HG03064 (cell line): ENCODE results near the gene NCKAP1.
"Not testable (repeated sequence)": the region's sequence is repeated elsewhere in the genome, so short reads cannot be mapped to it uniquely, and the experiment has no call there.

Source experiments
- ATAC-seq: cut with Tn5 transposase; IDR thresholded peaks from one replicate; pipeline ENCODE4 v1.9.1; 2021; ENCODE audit warnings: low read depth; ENCODE audit not compliant: unreplicated experiment

NCKAP1 gene

DNA sequence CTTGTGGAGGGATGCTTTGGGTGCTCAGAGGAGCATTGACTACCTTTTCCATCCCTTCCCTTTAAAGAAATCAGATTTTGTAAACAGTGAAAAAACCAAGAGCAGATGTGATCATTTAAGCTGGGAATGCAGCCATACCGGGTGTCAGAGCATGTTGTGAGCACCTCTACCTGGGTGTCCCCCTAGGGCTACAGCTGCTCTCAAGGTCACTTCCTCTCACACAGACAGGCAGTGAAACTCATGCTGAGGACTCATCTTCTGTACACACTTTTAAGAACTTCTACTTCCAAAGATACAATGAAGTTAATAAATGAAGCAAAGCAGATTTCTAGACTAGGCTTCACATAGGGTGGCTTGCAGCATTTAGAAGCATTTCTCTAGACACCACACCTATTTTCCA lies 123.4 kb downstream of the NCKAP1 start:
- ATAC-seq, result no peak

GRCh38 chr2:182913064-182913463 lies 125.2 kb downstream of the NCKAP1 start:
- no peak for ATAC-seq

- ATAC-seq, result no peak
Observed at GRCh38 chr2:182912518-182912915, 125.7 kb downstream of the NCKAP1 start.

DNA sequence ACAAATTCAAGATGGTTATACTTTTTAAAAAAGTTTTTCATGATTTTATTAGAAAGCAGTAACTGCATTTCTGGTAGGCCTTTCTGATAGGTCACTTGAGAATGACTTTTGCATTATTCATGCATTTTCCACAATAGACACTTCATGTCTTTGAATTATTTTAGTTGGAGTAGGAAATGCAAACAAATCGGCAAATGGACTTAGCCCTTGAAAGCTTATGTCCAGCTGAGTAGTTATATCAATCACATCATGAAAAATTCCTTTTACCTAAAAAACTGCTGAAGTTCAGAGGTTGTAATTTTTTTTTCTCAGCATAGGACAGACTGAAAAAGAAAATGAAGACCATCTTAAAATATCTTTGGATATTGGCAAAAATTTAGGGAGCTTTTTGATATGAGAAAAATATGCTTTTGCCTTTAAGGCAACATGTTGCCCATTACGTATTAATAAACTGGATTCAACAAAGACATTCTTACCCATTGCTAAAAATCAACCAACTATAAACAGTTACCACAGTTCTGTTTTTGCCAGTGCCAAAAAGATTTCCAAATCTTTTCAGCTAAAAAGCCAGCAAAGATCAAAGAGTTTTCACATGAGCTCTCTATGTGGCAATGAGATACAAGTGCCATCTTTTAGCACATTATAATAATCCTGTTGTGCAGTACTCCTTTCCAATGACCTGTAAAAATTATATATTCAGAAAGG lies 126.3 kb downstream of the NCKAP1 start:
- ATAC-seq, result no peak

- ATAC-seq, result no peak
Observed at GRCh38 chr2:182910965-182911364, 127.3 kb downstream of the NCKAP1 start.

- no peak for ATAC-seq
Observed at GRCh38 chr2:182907081-182907830, 131.0 kb downstream of the NCKAP1 start.

- ATAC-seq, result no peak
Observed at GRCh38 chr2:182906454-182906853, 131.8 kb downstream of the NCKAP1 start.

DNA sequence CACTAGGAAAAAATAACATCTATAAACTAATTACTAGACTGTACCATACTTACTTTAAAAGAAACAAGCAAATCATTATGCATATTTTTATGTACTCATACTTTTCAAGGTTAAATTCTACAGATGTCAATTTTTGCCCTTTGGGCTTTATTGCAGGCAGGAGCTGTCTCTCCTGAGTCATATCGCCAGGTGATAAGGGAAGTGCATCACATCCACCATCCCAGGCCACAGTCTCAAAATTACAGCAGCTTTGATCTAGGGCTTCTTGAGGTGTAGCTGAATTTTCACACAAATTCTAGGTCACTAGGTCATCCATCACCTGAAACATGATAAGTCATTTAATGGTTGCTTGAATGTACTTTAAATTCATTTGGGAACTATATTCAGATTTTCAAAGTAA lies 133.4 kb downstream of the NCKAP1 start:
- no peak for ATAC-seq

GRCh38 chr2:182903566-182903965 lies 134.7 kb downstream of the NCKAP1 start:
- no peak for ATAC-seq

GRCh38 chr2:182901748-182902147 lies 136.5 kb downstream of the NCKAP1 start:
- ATAC-seq, result no peak

DNA sequence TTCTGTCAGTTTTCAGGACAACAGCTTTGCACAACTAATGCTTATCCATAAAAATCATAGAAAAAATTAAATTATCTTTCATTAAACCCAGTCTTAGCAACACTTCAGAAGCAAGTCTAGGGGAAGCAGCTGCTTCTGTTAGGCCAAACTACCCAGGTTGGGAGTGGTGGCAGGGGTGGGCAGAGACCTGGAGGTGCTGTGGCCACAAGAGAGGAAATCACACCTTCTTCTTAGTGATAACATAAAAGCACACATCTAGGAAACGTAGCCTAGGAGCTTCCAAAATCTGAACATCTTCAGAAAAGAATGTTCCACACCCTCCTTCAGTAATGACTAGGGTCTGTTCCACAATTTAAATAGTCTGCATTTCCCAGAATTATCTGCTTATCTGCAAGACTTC lies 139.5 kb downstream of the NCKAP1 start:
- ATAC-seq, result no peak

GRCh38 chr2:182897137-182897536 lies 141.1 kb downstream of the NCKAP1 start:
- ATAC-seq, result no peak

GRCh38 chr2:182895798-182896197 lies 142.5 kb downstream of the NCKAP1 start:
- no peak for ATAC-seq

- ATAC-seq, result no peak
Observed at GRCh38 chr2:182895169-182895568, 143.1 kb downstream of the NCKAP1 start.

DNA sequence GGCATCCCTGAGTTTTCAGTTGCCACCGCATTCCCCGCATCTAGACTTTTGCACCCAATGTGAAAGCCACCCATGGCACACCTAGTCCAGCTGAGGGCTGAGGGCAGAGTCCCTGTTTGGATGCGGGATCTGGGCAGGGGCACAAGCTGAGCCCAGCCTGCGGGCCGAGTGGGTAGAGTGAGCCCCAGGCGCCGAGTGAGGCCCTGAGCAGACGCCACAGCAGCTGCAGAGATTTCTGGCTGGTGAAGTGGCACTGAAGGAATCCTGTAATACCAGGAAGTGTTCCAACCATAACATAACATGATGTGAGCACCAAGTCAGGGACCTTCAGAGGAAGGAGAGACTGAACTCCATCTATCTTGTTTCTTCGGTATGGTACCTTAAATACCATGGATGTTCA lies 144.1 kb downstream of the NCKAP1 start:
- no peak for ATAC-seq

GRCh38 chr2:182893666-182894065 lies 144.6 kb downstream of the NCKAP1 start:
- no peak for ATAC-seq

- not testable (repeated sequence) for ATAC-seq
Observed at GRCh38 chr2:182893035-182893434, 145.2 kb downstream of the NCKAP1 start.

DNA sequence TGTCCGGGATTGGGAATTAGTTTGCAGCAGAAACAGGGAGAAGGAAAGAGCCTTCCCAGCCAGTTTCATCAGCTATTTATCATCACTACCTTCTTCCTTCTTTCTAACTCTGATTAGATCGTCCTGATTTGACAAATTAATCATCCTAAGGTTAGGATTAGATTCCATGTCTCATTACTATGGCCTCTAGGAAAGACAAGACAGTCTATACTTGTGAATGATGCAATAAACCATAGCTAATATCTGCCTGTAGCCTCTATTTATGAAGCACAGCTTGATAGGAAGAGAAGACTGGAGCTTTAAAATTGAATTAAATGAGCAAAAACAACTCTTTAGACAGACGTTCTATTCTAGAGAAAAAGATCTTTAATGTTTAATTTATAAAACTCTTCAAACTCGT lies 146.6 kb downstream of the NCKAP1 start:
- ATAC-seq, result no peak

- no peak for ATAC-seq
Observed at GRCh38 chr2:182890773-182891378, 147.4 kb downstream of the NCKAP1 start.

DNA sequence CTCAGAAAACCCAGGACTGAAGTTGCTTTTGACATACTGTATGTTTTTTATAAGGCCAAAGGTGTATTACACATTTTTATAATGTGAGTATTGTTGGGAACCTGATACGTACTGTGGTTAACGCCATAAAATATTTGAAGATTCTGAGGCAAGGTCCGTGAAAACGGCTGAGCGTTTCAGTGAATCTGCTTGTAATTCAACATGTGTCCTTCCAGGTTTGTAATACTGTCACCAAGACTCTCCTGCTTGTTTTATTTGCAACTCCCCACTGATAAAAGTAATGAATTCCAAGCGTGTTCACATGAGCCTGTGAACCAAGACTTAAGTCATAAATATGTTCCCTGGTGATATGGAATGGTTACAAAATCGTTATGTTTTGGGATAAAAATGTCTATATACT lies 148.0 kb downstream of the NCKAP1 start:
- no peak for ATAC-seq

GRCh38 chr2:182887753-182888415 lies 150.4 kb downstream of the NCKAP1 start:
- no peak for ATAC-seq
